Smooth muscle cell of the brain vasculature (primary cell): Measurements from ENCODE around the gene TMC1.

Source experiments
- DNase-seq: peaks from one replicate; pipeline ENCODE4 v3.0.0-alpha.2; 2012; ENCODE audit warnings: low read depth, low spot score

Gene TMC1

DNA sequence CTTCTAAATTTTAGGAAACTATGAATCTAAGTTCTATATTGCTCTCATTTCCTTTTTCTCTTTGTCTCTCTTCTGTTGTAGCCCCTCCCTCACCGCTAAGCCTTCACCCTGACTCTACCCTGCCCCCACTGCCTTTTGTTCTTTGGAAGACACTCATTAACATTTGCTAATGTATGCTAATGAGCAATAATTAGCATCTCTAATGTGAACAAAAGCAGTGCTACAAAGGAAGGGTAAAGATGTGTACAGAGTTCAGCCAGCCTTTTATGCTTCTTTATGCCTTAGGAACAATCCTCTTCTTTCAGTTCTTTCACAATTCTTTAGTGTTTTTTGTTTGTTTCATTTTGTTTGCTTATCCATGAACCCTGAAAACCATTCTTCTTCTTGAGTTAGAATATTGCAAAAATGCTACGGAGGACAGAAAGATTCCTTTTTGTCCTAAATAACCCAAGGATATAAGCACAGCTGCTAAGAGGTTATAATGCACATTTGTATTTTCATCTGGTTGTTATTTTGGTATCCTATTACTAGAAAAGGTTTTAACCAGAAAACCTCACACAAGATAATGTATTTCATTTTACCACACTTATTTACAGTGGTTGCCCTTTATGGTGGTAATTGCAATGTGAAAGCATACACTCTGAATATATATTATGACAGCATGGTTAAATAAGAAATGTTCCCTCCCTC, 159.3 kb downstream of the TMC1 start:
- DNase-seq: no peak

DNA sequence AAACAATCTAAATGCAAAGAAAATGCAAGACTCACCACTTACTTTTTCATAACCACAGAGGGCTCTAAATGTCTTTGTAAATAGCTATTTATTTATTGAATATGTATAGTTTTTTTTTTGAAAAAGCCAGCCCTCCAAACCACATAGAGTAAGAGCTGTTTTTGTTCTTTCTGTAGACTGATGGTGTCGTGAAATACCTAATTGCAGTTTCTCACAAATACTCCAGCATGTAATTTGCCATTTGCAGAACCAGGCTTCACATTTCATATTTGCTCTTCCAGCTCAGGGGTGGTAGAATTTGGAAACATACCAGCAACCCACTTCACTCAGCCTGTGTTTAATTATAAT, 159.8 kb downstream of the TMC1 start:
- no peak for DNase-seq

DNA sequence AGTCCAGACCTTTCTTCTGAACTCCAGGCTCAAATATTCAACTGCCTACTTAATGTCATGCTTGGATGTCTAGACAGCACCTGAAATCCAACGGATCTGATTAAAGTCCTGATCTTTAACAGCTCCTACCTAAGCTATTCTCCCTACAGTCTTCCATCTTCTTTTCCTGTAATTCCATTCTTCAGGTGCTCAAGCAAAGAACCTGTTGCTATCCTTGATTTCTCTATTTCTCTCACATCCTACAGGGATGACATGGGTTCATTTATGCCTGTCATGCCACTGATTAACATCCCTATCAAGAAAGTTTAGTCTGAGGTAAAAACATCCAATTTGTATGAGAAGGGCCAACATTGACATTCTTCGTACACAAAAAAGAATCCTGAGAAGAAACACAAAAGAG, 163.2 kb downstream of the TMC1 start:
- no peak for DNase-seq

DNA sequence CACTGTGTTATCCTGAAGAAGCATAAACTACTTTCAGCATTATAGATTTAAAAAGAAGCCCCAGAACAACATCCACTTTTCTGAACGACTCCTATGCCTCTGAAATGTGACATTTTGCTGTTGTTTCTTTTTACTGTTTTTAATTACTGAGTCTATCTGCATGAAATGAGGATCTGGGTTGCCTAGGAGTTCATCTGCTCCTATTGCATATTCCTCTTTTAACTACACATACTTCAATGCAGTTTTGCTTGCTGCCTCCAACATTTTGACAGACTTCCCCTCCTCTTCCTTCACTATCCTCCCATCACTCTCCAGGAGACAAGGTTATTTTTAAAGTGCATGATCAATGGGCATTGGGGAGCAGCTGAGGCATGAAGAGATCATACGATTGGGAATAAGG, 164.5 kb downstream of the TMC1 start:
- DNase-seq: no peak

DNA sequence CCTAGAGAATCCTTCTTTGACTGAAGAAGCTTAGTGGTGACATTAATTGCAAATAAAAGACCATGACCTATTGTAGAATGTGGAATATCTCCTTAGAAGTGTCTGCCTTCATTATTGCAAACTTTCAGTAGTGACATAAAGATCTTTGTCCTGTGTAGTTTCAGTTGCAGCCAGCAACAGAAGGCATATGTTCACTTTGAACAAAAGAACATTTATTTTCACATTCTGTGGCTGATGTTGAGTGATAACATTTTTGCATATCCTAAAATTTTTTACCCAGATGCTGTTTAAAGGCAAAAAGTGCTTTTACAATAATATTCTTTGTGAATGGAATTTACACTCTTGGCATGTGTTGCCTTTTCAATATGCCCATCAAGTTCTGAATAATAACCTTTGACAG, 165.9 kb downstream of the TMC1 start:
- no peak for DNase-seq

DNA sequence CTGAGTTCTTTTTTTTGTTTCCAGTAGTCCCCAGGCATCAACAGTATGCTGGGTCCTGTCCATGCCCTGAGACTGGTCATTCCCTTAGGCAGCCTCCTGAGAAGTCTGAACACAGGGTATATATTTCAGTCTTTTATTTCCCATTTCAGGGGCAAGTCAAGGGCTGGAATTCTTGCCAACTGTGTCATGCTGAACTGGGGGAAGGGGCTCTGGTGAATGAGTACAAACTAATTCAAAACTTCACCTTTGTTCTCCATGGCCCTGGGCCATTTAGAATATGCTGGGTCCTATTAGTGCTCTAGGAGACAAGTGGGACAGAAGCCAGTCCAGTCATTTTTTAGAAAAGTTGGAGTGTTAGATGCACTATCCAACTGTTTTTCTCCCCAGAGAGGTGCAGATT, 170.3 kb downstream of the TMC1 start:
- no peak for DNase-seq

DNA sequence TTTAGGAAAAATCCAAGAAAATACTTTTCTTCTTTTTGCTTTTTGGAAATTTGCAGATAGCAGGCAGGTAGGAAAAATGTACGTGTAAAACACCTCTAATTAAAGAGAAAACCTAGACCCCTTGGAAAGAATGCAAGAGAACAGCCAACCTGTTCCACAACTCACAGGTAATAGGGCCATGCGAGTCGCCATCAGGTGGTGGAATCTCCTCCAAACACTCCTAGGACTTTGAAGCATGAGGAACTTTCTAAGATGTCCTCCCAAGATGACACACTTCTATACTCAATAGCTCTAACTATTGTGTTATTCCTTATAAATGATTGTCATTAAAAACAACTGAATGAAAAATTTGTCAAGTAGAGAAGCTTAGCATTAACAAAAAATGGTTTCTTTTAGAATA, 174.0 kb downstream of the TMC1 start:
- no peak for DNase-seq

DNA sequence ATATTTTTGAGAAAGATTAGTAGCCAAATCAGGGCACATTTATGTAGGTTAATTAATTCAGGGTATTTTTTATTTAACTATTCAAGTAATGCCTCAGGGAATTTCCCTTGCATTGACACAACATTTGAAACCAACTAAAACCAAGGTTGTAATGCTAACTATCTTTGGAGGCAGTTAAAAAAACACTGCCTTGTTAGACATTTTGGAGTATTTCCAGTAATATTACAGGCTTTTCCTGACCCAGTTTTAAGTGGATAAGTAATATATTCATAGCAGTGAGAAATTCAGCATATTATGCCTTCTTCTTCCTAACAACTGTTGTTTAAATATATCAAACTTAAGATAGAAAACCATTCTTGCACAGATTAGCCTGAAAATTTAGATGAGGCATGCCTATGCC, 175.1 kb downstream of the TMC1 start:
- DNase-seq: no peak

DNA sequence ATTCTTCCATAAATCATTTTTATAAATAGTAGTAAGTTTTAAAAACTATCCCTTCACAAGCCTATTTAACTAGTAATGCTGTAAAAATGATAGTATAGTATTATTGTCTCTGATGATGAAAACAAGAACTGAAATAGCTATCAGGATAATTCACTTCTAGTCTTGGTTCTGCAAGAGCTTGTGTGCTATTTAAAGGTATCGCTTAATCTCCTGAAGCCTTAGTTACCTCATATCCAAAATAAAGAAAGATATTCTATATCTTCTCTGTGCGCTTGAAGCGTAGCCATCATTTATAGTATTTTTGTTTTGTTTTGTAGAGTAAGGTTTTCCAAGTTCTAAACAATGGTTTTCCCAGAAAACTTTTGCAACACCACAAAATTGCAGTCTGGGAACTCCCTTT, 180.1 kb downstream of the TMC1 start:
- DNase-seq: no peak

DNA sequence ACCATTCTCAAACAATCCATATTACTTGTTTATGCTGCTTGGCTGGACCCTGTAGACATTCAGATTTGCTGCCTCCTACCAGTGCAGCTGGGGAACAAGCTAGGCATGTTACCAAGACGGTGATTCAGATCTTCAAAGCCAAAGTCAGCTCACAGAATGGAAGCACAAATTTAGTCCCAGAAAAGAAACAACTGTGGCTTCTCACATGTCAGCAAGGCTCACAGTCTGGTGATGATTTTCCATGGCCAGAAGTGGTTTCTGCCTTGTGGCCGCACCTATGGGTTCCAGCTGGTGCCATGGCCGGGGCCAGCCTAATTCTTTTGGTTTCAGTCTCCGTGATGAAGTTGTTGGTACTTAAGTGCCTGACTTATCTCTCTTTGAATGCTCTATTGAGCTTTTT, 182.2 kb downstream of the TMC1 start:
- DNase-seq: no peak

DNA sequence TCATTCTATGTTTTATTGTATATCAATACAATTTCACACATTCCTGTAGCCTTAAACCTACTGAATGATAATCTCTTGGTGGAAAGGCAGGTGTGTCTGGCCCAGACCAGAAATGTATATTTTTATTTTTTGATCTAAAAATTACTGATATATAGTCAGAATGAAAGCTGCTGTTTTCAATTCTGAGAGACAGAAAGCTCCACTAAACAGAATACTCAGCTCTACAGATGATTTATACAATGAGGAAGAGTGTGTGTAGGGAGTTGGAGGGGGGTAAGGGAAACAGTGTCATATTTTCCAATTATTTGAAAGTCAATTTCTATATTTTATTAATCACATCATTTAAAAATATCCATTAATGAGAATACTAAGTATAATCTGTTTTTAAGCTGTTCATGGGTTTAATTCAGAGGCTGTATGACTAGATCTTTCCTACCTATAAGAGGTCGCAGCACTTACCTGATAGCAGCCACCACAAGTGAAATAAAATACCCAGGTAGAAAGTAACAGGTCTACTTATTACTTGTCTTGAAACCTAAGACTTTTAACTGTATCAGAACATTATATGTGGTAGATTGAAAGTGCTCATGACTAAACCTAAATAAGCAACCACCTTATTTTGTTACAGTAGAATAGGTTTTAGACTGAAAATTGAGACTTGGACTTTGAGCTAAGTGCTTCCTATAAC, 183.4 kb downstream of the TMC1 start:
- DNase-seq: no peak

DNA sequence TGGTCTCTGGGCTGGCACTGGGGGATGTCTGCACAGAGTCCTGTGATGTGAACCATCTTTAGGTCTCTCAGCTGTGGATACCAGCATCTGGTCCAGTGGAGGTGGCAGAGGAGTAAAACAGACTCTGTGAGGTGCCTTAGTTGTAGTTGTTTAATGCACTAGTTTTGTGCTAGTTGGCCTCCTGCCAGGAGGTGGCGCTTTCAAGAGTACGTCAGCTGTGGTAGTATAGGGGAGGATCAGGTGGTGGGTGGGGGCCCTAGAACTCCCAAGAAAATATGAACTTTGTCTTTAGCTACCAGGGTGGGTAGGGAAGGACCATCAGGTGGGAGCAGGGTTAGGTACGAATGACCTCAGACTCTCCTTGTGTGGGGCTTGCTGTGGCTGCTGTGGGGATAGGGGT, 197.1 kb downstream of the TMC1 start:
- DNase-seq: no peak

DNA sequence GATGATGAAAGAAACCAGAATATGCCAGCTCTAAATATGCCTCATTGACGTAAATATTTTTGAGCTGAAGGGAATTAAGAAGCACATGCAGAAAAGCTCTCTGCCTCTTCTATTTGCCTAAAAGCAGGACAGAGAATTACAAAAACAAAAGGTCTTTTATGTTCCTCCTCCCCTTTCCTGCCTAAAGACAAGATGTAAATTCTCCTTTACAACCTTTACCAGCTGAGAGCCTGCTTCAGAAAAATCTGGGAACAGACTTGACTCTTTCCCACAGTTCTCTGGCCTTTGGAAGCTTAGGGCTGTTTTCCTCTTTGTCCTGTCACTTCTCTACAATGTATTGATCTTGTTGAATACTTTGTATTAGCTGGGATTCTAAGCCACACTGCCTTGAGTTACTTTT, 199.7 kb downstream of the TMC1 start:
- no peak for DNase-seq

DNA sequence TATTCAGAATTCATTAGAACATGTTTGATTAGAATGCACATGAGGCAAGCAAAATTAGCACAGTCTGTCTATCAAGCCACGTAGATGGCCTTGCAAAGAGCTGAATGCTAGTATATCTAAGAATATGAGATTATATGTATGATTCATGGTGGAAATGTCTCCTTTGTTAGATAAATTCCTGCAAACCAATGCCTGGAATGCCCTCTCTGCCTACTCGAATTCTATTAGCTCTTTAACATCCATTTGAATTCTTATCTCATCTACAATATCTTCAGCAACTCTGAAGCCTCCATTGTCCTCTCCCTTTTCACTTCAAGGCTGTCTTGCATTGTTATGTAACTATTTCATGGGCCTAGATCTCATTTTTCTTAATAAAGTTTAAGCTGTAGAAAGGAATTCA, 205.5 kb downstream of the TMC1 start:
- no peak for DNase-seq

DNA sequence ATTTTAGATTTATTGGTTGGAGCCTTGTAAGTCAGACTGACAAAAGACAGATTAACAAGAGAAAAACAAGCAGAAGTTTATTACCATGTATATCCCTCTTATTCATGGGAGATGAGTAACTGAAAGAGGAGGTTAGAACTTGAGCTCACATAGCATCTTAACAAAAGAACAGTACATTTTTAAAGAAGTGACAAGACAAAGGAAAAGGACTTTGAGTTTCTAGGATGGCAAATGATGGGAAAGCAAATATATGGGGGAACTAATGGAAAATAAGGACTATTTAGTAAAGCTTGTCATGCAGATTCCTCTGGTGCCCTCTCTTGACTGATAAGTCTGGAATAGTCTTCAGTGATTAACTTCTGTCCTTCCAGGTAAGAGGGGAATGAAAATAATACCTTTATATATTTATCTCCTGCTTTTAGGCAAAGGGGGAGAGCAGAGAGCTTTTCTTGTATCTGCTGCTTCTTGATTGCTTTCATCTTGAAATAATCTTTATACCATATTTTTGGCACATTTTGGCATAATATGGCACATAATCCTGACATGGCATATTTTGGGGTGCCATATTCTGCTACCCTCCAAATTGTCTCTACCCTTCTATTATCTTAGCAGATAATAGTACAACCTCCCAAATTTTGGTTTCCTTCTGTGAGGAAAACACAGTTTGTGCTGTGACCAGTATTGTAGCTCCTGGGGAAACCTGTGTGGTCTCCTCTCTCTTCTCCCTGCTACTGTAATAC, 206.8 kb downstream of the TMC1 start:
- DNase-seq: no peak

DNA sequence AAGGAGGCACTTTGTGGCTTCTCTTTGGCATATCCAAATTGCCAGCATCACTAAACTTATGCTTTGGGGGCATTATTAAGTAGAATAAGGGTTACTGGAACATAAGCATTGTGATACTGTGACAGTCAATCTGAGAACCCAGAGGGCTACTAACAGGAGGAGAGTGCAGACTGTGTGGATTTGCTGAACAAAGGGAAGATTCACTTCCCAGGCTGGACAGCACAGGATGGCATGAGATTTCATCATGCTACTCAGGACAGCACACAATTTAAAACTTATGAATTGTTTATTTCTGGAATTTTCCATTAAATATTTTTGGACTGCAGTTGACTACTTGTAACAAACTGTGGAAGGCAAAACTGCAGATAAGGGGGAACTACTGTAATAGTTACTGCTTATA, 212.5 kb downstream of the TMC1 start:
- DNase-seq: no peak

DNA sequence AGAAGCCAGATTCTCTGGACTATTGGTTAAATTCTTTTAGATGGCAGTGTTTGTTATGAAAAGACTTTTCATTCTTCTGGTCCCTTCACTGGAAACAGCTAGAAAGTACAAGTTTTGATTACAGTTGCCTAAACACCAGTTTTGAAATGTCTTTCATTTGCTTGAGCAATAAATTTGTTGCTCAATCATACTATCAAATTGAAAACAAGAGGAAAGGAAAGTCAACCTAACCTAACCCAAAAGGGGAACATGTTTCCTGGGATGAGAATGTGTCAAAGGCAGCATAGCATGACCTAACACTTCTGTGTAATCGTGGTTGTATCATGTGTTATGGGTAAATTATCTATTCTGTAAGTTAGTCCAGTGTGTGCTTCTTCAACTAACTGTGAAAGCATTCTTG, 213.2 kb downstream of the TMC1 start:
- DNase-seq: no peak

DNA sequence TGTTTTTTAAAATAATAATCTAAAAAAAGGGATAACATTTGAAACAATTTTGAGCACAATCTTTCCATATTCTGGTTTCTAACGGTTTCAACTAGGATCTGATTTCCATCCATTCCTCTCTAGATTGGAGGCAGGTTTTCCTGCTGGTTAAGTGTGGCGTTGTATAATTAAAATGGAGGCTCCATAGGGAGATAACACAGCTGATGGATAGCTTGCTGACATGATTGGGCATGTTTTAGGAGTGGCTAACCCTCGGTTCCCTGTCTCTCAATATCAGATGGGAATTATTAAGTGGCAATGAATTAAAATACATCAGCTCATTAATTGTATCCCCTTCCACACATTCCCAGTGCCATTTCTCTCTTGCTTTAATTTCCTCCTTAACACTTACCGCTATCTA, 222.4 kb downstream of the TMC1 start:
- no peak for DNase-seq

DNA sequence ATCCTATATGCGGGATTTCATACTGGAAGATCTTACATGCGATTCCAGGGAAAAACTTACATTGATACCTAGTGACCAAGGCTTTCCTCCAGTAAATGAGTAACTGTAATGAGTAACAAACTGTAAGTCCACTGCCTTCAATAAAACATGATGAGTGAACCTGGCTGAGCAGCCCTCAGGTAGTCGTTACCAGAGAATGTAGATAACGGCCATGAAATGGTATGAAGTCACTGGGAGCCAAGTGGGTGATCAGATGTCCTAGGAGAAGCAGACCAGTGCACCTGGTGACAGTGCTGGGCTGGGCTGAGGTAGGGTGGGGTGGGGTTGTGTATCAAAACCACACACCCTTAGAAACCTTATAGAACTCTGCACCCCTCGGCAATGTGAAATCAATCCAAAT, 227.9 kb downstream of the TMC1 start:
- no peak for DNase-seq

DNA sequence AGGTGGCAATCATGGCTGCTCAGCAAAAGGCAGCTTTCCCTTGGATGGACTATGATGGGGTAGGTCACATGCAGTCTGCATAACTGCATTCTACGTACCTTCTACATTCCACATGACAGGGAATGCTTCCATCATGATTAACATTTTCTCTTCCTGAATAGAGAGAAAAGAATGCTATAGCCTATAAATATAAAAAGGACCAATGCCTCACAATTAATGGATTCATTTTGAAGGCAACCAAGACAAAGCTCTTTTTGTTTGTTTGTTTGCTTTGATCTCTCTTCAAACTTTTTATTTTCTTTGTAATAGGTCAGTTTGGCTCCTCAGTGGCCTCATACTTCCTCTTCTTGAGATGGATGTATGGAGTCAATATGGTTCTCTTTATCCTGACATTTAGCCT, 230.1 kb downstream of the TMC1 start:
- DNase-seq: no peak

DNA sequence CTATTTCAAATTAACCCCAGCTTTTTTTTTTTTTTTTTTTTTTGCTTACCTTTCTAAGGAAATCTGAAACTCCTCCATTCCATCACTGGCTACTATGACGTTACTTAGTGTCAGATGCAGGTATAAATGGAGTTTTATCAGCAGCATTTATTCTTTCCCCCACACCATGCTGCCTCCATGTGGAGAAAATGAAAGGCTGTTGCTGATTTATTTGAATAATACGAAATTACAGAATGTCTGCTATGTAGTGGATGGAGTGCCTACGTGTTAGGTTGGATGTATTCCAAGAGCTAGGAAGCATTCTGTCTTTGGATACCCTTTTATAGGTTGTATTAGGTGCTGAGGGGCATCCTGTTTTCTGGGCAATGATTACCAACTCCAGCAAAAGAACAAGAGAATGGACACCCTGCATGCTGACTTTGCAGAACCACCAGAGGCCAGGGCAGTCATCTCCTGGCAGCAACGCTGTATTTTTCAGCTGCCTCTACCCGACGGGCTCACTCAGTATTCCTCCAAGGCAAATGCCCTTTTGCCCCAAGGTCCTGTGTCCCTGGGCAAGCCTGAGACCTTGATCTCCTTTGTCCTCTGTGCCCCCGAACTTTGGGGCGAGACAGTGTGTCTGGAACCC, 232.0 kb downstream of the TMC1 start:
- no peak for DNase-seq

DNA sequence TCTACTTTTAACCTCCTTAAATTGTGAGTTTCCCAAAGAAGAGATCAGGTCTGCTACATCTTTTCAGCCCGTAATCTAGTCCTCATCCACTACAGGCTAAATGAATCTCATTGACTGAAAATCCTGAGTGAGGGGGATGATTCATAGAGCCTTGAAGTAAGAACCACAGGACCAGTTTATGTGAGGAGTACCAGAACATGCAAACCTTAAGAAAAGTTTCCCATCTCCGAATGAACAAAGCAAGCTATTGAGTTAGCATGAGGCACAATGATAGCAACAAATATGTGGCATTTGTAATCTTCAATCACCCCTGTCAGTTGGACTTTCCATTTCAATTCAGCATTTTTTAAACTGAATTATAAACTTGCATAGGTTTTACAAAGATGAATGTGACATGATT, 234.4 kb downstream of the TMC1 start:
- no peak for DNase-seq

DNA sequence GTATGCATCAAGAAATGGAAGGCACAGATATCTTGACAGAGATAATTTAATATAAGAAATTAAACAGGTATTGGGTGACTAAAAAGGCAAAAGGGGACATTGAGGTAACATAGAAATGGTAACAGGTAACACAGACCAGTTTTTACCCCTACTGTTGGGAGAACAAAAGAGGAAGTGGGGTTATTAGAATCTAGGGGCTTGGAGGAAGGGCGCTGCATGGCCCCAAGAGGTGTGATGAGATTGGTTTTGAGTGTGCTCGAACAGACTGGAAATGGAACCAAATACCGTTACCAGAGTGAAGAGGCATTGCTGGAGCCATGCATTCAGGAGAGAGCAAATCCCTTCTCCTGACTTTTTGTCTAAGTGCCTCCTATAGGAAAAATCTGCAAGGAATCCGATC, 237.5 kb downstream of the TMC1 start:
- DNase-seq: no peak
